Colonic mucosa (tissue), 4 donors: ENCODE data around the gene DHRS7B. TPM values are rescaled to one million over a fixed set of nuclear protein-coding genes. Genes with fewer than 3 reads are reported as not detected.

Experiments used
- DNase-seq: peaks from one replicate; pipeline ENCODE4 v3.0.0-alpha.2; 2020
- H3K27ac ChIP-seq: fragments of 200-600 bp; one replicate; pipeline ENCODE4 v1.8.0; 2021
- H3K27me3 ChIP-seq: fragments of 200-600 bp; one replicate; pipeline ENCODE4 v1.8.0; 2021
- H3K36me3 ChIP-seq: fragments of 200-600 bp; one replicate; pipeline ENCODE4 v1.8.0; 2021
- H3K4me1 ChIP-seq: fragments of 200-600 bp; one replicate; pipeline ENCODE4 v1.8.0; 2021; ENCODE audit warnings: mild to moderate bottlenecking
- H3K4me3 ChIP-seq: fragments of 200-600 bp; one replicate; pipeline ENCODE4 v1.8.0; 2021
- H3K9ac ChIP-seq, 2 donors: one replicate each; pipeline ENCODE4 v1.7.0; 2013; ENCODE audit warnings: control low read depth in 2 of 2, low read depth in 2 of 2, low read length in 2 of 2
- H3K9me3 ChIP-seq: fragments of 200-600 bp; one replicate; pipeline ENCODE4 v1.8.0; 2021
- CTCF ChIP-seq: fragments of 200-600 bp; IDR thresholded peaks from one replicate; pipeline ENCODE4 v1.8.0; 2022; ENCODE audit warnings: antibody characterized with exemption, mild to moderate bottlenecking
- intact Hi-C: fragments of 100-400 bp; cut with DNase I; formaldehyde crosslinking; loops from one replicate; pipeline ENCODE4 v1.14.1; 2022
- total RNA-seq, 2 donors: library from RNA; stranded (reverse); fragmentation: NEBNext Ultra II Directional in 1 of 2; extraction: Animal tissue kit (Norgen Biotek cat#: 25700) in 1 of 2; gene quantifications; one replicate each; pipeline ENCODE4 v1.2.1, GENCODE V29; 2021
- donor health status: healthy.
- donor health status: DM: no; HTN: no; CAD: no.
- donor health status: DM: no; HTN: no; CAD: no.

Gene DHRS7B
- total RNA-seq, 2 donors from 2014 or later, result 29.4 to 44.0 TPM

- Histone ChIP-seq H3K36me3 (peaks cover 16% of the 10 kb centered on the region), H3K9ac (no peak overlapping the region), H3K4me3 (no peak overlapping the region), H3K9me3 (no peaks in the 10 kb centered on the region), H3K27me3 (no peaks in the 10 kb centered on the region), H3K4me1 (no peaks in the 10 kb centered on the region), H3K27ac (no peak overlapping the region)
- intact Hi-C loops, result no loop called here
- no peak for TF ChIP-seq CTCF
- DNase-seq, result no peak
These were observed 74.5 kb downstream of the DHRS7B start for GRCh38 chr17:21201298-21201595.

- no peak for DNase-seq
- intact Hi-C loops, result no loop called here
- Histone ChIP-seq H3K4me3 (no peak overlapping the region), H3K36me3 (peaks cover 16% of the 10 kb centered on the region), H3K9me3 (no peaks in the 10 kb centered on the region), H3K4me1 (no peaks in the 10 kb centered on the region), H3K9ac (no peak overlapping the region), H3K27me3 (no peaks in the 10 kb centered on the region), H3K27ac (no peak overlapping the region)
- no peak for TF ChIP-seq CTCF
These were observed 75.1 kb downstream of the DHRS7B start for GRCh38 chr17:21201874-21202273.

- Histone ChIP-seq H3K27me3 (no peaks in the 10 kb centered on the region), H3K36me3 (peaks cover 13% of the 10 kb centered on the region), H3K9ac (no peak overlapping the region), H3K4me1 (no peaks in the 10 kb centered on the region), H3K4me3 (no peak overlapping the region), H3K27ac (no peak overlapping the region), H3K9me3 (no peaks in the 10 kb centered on the region)
- no peak for DNase-seq
- intact Hi-C loops, result no loop called here
- TF ChIP-seq CTCF, result no peak
These were observed 75.7 kb downstream of the DHRS7B start for GRCh38 chr17:21202512-21202911.

GRCh38 chr17:21204935-21205334 lies 78.2 kb downstream of the DHRS7B start:
- Histone ChIP-seq H3K9me3 (no peaks in the 10 kb centered on the region), H3K4me3 (no peak overlapping the region), H3K9ac (no peak overlapping the region), H3K27ac (no peak overlapping the region), H3K27me3 (no peaks in the 10 kb centered on the region), H3K4me1 (no peaks in the 10 kb centered on the region), H3K36me3 (no peaks in the 10 kb centered on the region)
- no peak for TF ChIP-seq CTCF
- intact Hi-C loops, result no loop called here
- DNase-seq, result no peak

GRCh38 chr17:21208352-21208751 lies 81.6 kb downstream of the DHRS7B start:
- H3K36me3 ChIP-seq, result no peaks in the 10 kb centered on the region
- H3K4me1 ChIP-seq, result peaks cover 22% of the 10 kb centered on the region
- H3K9ac ChIP-seq, result no peak overlapping the region
- no peaks in the 10 kb centered on the region for H3K27me3 ChIP-seq
- H3K4me3 ChIP-seq, result no peak overlapping the region
- H3K27ac ChIP-seq, result no peak overlapping the region
- DNase-seq, result no peak
- no peak for TF ChIP-seq CTCF
- H3K9me3 ChIP-seq, result no peaks in the 10 kb centered on the region
- intact Hi-C loops, result no loop called here
